HG02759 (cell line): ENCODE results near the gene FGF16.
"Not testable (repeated sequence)": the region's sequence is repeated elsewhere in the genome, so short reads cannot be mapped to it uniquely, and the experiment has no call there.

Experiments
- ATAC-seq: cut with Tn5 transposase; IDR thresholded peaks from one replicate; pipeline ENCODE4 v1.9.1; 2021; ENCODE audit warnings: mild to moderate bottlenecking, moderate library complexity; ENCODE audit not compliant: unreplicated experiment

Gene FGF16

GRCh38 chrX:77446029-77446585 is 1.1 kb upstream of the FGF16 start:
- no peak for ATAC-seq

- ATAC-seq, result peak; percentile 19
Measured at GRCh38 chrX:77447653-77448569, 722 bp downstream of the FGF16 start.

GRCh38 chrX:77450415-77450814 is 3.2 kb downstream of the FGF16 start:
- ATAC-seq, result no peak

GRCh38 chrX:77450996-77451395 is 3.8 kb downstream of the FGF16 start:
- ATAC-seq, result no peak

- no peak for ATAC-seq
Measured at GRCh38 chrX:77453190-77453589, 6.0 kb downstream of the FGF16 start.

- no peak for ATAC-seq
Measured at GRCh38 chrX:77455437-77455836, 8.2 kb downstream of the FGF16 start.

- ATAC-seq, result no peak
Measured at GRCh38 chrX:77484045-77484444, 36.9 kb downstream of the FGF16 start.

GRCh38 chrX:77493677-77494553 is 46.7 kb downstream of the FGF16 start:
- no peak for ATAC-seq

GRCh38 chrX:77500164-77500563 is 53.0 kb downstream of the FGF16 start:
- not testable (repeated sequence) for ATAC-seq

GRCh38 chrX:77502951-77503525 is 55.8 kb downstream of the FGF16 start:
- ATAC-seq, result no peak

- no peak for ATAC-seq
Measured at GRCh38 chrX:77505227-77505626, 58.0 kb downstream of the FGF16 start.
